GM23338 (cell line): ENCODE results near the gene GRM8. TPM values are rescaled to one million over a fixed set of nuclear protein-coding genes. Genes with fewer than 3 reads are reported as not detected.

Experiments
- CREB1 ChIP-seq: fragments of 250-450 bp; sonication (Bioruptor Pico); IDR thresholded peaks from 2 replicates; pipeline ENCODE4 v1.5.0; 2020; ENCODE audit warnings: low read depth, mild to moderate bottlenecking, moderate library complexity
- ETS1 ChIP-seq: IDR thresholded peaks from 2 replicates; pipeline ENCODE4 v1.6.1; 2016; ENCODE audit warnings: antibody characterized with exemption
- EZH2 ChIP-seq: fragments of 200-600 bp; sonication (generic); IDR thresholded peaks from one replicate; pipeline ENCODE4 v1.8.0; 2017; ENCODE audit warnings: antibody characterized with exemption, mild to moderate bottlenecking, low read depth; ENCODE audit not compliant: unreplicated experiment
- EZH2phosphoT487 ChIP-seq: fragments of 200-600 bp; sonication (generic); IDR thresholded peaks from one replicate; pipeline ENCODE4 v1.8.1; 2018; ENCODE audit warnings: antibody characterized with exemption; ENCODE audit not compliant: unreplicated experiment
- JUNB ChIP-seq: IDR thresholded peaks from one replicate; pipeline ENCODE4 v1.6.1; 2016; ENCODE audit warnings: antibody characterized with exemption; ENCODE audit not compliant: unreplicated experiment
- POLR2AphosphoS5 ChIP-seq: IDR thresholded peaks from 2 replicates; pipeline ENCODE4 v1.6.1; 2016; ENCODE audit warnings: antibody characterized with exemption, low read depth
- REST ChIP-seq: IDR thresholded peaks from one replicate; pipeline ENCODE4 v1.6.1; 2018; ENCODE audit warnings: antibody characterized with exemption; ENCODE audit not compliant: unreplicated experiment
- ZNF114 ChIP-seq: fragments of 250-450 bp; sonication (Bioruptor Pico); IDR thresholded peaks from 2 replicates; pipeline ENCODE4 v1.5.0; 2020; ENCODE audit warnings: mild to moderate bottlenecking, moderate library complexity
- ZNF331 ChIP-seq: fragments of 250-450 bp; sonication (Bioruptor Pico); IDR thresholded peaks from 2 replicates; pipeline ENCODE4 v1.5.0; 2020; ENCODE audit warnings: low read depth, mild to moderate bottlenecking, moderate library complexity
- ZNF462 ChIP-seq: fragments of 250-450 bp; sonication (Bioruptor Pico); IDR thresholded peaks from 2 replicates; pipeline ENCODE4 v1.5.0; 2020; ENCODE audit warnings: mild to moderate bottlenecking, moderate library complexity
- polyA plus RNA-seq: library from polyadenylated mRNA; unstranded; fragments of >200 nt; fragmentation: Nextera tagmentation; extraction: Ambion mirVana; gene quantifications from 2 replicates; pipeline ENCODE4 v1.2.1, GENCODE V29; 2016
- total RNA-seq: library from RNA; depleted of rRNA; stranded (reverse); fragments of >200 nt; shearing (Covaris generic); gene quantifications from 2 replicates; pipeline ENCODE4 v1.2.3, GENCODE V29; 2014

The GRM8 gene
- total and polyA plus RNA-seq, 2 experiments from 2014 or later: 1.9 to 6.6 TPM

DNA sequence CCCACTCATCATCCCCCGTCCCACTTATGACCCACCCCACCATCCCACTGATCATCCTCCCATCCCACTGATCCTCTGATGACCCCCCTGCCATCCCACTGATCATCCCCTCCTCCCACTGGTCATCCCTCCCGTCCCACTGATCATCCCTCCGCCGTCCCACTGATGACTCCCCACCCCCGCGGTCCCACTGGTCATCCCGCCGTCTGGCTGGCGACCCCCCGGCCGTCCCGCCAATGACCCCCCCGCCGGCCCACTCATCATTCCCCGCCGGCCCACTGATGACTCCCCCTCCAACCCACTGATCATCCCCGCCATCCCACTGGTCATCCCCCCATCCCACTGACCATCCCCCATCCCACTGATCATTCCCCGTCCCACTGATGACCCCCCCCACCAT is 161.1 kb downstream of the GRM8 start (continued):
- TF ChIP-seq ZNF462 (CRISPR knock-in tag) (no peak), ZNF114 (CRISPR knock-in tag) (no peak), REST (no peak), ZNF331 (CRISPR knock-in tag) (no peak), ETS1 (no peak), EZH2 (no peak), EZH2phosphoT487 (no peak), JUNB (no peak), CREB1 (CRISPR knock-in tag) (no peak), POLR2AphosphoS5 (no peak)
